ENCODE results near the gene UBE3D. TPM values are rescaled to one million over a fixed set of nuclear protein-coding genes. Genes with fewer than 3 reads are reported as not detected.
A peak's percentile ranks its signal among the peaks of the same experiment; 100 is the strongest.
"Not testable (repeated sequence)": the region's sequence is repeated elsewhere in the genome, so short reads cannot be mapped to it uniquely, and the experiment has no call there.

UBE3D gene
- total RNA-seq, 6 experiments from 2014 or later, result 2.7 to 7.0 (median 3.8) TPM

DNA sequence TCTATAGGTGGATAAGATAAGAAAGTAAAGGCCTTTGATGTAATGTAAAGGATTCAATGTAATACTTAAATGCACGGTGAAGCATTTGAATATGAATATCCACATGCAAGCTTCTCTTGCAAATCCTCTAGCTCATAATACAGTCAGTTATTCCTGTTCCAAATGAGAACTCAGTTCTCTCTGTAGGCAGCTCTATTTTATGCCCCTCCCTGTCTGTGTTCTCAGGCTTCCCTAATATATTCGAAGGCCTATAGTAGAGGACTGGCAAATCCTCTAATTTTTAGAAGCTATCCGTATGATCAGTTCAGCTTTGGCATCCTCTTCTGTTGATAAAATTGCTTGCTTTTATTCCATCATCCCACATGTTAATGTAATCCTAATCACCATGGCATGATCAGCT lies 200.2 kb downstream of the UBE3D start:
- H3K4me3 Mint-ChIP-seq, result no peak overlapping the region
- H3K27ac Mint-ChIP-seq, result no peak overlapping the region
- H3K36me3 Mint-ChIP-seq (ENCODE audit: low read depth), result peaks cover 14% of the 10 kb centered on the region; the same call in 1 of the 2 replicates
- peaks cover 29% of the 10 kb centered on the region for H3K4me1 Mint-ChIP-seq (ENCODE audit: low read depth)
- no peak for DNase-seq
- TF ChIP-seq, protein P1, sequence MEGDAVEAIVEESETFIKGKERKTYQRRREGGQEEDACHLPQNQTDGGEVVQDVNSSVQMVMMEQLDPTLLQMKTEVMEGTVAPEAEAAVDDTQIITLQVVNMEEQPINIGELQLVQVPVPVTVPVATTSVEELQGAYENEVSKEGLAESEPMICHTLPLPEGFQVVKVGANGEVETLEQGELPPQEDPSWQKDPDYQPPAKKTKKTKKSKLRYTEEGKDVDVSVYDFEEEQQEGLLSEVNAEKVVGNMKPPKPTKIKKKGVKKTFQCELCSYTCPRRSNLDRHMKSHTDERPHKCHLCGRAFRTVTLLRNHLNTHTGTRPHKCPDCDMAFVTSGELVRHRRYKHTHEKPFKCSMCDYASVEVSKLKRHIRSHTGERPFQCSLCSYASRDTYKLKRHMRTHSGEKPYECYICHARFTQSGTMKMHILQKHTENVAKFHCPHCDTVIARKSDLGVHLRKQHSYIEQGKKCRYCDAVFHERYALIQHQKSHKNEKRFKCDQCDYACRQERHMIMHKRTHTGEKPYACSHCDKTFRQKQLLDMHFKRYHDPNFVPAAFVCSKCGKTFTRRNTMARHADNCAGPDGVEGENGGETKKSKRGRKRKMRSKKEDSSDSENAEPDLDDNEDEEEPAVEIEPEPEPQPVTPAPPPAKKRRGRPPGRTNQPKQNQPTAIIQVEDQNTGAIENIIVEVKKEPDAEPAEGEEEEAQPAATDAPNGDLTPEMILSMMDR (IDR thresholded peaks at IDR 0.05), result no peak
- H3K27me3 Mint-ChIP-seq (ENCODE audit: insufficient read depth), result no peaks in the 10 kb centered on the region; the same call in 1 of the 2 replicates
- peaks cover 12% of the 10 kb centered on the region; the same call in 1 of the 2 replicates for H3K9me3 Mint-ChIP-seq

DNA sequence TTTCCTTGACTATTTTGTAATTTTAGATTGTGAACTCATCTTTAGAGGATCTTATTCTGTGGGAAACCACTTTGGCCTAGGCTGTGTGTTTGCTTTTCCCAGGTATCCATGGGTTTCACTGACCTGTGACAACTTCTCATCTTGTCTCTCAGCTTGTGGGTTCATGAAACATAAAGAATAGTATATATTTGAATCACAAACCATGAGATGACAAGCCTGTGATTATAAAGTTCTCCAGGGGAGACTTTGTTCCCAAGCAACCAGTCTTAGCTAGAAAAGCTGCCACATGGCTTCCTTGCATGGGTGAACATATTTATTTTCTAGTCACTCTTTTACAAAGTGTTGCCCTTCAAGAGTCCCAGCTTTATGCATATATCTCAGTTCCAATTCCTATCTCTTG lies 201.9 kb downstream of the UBE3D start:
- Mint-ChIP-seq H3K9me3 (peaks cover 12% of the 10 kb centered on the region; the same call in 1 of the 2 replicates), H3K36me3 (ENCODE audit: low read depth) (peaks cover 14% of the 10 kb centered on the region; the same call in 1 of the 2 replicates), H3K27ac (no peak overlapping the region), H3K27me3 (ENCODE audit: insufficient read depth) (no peaks in the 10 kb centered on the region; the same call in 1 of the 2 replicates), H3K4me1 (ENCODE audit: low read depth) (peaks cover 32% of the 10 kb centered on the region), H3K4me3 (no peak overlapping the region)
- TF ChIP-seq, protein P1 (IDR thresholded peaks at IDR 0.05), result no peak
- no peak for DNase-seq

DNA sequence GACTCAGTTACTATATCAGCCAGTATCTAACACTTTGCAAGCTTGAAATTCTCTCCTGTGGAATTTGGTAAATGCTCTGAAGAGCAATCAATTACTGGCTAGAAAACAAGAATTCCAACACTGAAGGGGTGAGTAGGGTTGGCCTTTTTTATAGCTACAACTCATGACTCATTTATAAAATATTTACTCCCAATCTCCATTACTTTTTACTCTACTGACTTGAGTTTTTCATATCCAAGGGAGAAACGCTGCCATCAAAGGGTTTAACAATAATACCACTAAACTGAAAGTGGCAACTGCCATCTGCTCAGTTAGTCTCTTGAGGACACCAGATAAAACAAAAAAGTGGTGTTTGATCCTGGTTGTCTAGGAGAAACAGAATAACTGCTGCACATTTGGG lies 203.1 kb downstream of the UBE3D start:
- H3K27ac Mint-ChIP-seq, result no peak overlapping the region
- peaks cover 32% of the 10 kb centered on the region for H3K4me1 Mint-ChIP-seq (ENCODE audit: low read depth)
- peak; percentile 59 for DNase-seq
- H3K36me3 Mint-ChIP-seq (ENCODE audit: low read depth), result peaks cover 14% of the 10 kb centered on the region; the same call in 1 of the 2 replicates
- no peaks in the 10 kb centered on the region; the same call in none of the 2 replicates for H3K27me3 Mint-ChIP-seq (ENCODE audit: insufficient read depth)
- H3K9me3 Mint-ChIP-seq, result peaks cover 12% of the 10 kb centered on the region; the same call in 1 of the 2 replicates
- 0 out of 2 replicates have a peak overlapping the region, but pooled peaks have one; percentile 12 for H3K4me3 Mint-ChIP-seq
- TF ChIP-seq, protein P1 (IDR thresholded peaks at IDR 0.05), result no peak

DNA sequence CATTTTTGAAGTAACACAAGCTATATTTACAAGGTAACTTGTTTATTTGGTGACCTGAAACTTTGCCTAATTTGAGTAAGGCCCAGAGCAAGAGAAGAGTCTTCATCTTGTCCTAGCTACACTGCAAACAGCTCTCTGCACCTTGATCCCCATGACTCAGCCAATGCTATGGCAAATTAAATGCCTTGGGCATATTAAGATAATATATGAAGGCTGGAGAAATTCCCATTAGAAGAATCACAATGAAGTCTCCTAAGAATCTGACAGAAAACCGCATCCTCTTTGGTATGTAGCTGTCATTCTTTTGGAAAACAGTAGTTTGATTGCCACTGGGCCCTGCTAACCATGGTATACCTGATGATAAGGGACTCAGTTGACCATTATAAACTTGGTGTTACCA lies 204.5 kb downstream of the UBE3D start:
- Mint-ChIP-seq H3K27ac (no peak overlapping the region; the same call in 1 of the 2 replicates), H3K4me1 (ENCODE audit: low read depth) (peaks cover 32% of the 10 kb centered on the region), H3K27me3 (ENCODE audit: insufficient read depth) (no peaks in the 10 kb centered on the region; the same call in none of the 2 replicates), H3K4me3 (no peak overlapping the region), H3K9me3 (peaks cover 12% of the 10 kb centered on the region; the same call in 1 of the 2 replicates), H3K36me3 (ENCODE audit: low read depth) (peaks cover 14% of the 10 kb centered on the region; the same call in 1 of the 2 replicates)
- TF ChIP-seq, protein P1 (IDR thresholded peaks at IDR 0.05), result no peak
- DNase-seq, result peak; percentile 55

DNA sequence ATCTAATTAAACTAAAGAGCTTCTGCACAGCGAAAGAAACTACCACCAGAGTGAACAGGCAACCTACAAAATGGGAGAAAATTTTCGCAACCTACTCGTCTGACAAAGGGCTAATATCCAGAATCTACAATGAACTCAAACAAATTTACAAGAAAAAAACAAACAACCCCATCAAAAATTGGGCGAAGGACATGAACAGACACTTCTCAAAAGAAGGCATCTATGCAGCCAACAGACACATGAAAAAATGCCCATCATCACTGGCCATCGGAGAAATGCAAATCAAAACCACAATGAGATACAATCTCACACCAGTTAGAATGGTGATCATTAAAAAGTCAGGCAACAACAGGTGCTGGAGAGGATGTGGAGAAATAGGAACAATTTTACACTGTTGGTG lies 209.6 kb downstream of the UBE3D start:
- H3K4me3 Mint-ChIP-seq; H3K4me1 Mint-ChIP-seq (ENCODE audit: low read depth); H3K27ac Mint-ChIP-seq; H3K27me3 Mint-ChIP-seq (ENCODE audit: insufficient read depth); DNase-seq: not testable (repeated sequence)
- peaks cover 15% of the 10 kb centered on the region; the same call in 1 of the 2 replicates for H3K36me3 Mint-ChIP-seq (ENCODE audit: low read depth)
- H3K9me3 Mint-ChIP-seq, result peaks cover 15% of the 10 kb centered on the region; the same call in 1 of the 2 replicates

DNA sequence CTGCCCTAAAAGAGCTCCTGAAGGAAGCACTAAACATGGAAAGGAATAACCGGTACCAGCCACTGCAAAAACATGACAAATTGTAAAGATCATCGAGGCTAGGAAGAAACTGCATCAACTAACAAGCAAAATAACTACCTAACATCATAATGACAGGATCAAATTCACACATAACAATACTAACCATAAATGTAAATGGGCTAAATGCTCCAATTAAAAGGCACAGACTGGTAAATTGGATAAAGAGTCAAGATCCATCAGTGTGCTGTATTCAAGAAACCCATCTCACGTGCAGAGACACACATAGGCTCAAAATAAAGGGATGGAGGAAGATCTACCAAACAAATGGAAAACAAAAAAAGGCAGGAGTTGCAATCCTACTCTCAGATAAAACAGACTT lies 212.7 kb downstream of the UBE3D start:
- Mint-ChIP-seq H3K9me3 (peaks cover 22% of the 10 kb centered on the region; the same call in 1 of the 2 replicates), H3K36me3 (ENCODE audit: low read depth) (peaks cover 15% of the 10 kb centered on the region; the same call in 1 of the 2 replicates)
- not testable (repeated sequence) for H3K27me3 Mint-ChIP-seq (ENCODE audit: insufficient read depth); DNase-seq; H3K4me3 Mint-ChIP-seq; H3K4me1 Mint-ChIP-seq (ENCODE audit: low read depth); H3K27ac Mint-ChIP-seq
